T-helper 2 cell treated with Interferon-gamma antibody and Interleukin-4, amounts not matched to agents 5 μg/mL and 100 μg/mL, for 36 hours (primary cell): ENCODE results near the gene CCDC69.
"Not testable (repeated sequence)": the region's sequence is repeated elsewhere in the genome, so short reads cannot be mapped to it uniquely, and the experiment has no call there.

Source experiments
- DNase-seq: peaks from one replicate; pipeline ENCODE4 v3.0.0; 2021; ENCODE audit warnings: low spot score
- H3K27ac Mint-ChIP-seq: one replicate; pipeline ENCODE4 v1.8.0; 2021; ENCODE audit warnings: mild to moderate bottlenecking, mixed read lengths
- H3K27me3 Mint-ChIP-seq: one replicate; pipeline ENCODE4 v1.8.0; 2021; ENCODE audit warnings: low read depth, mixed read lengths
- H3K36me3 Mint-ChIP-seq: one replicate; pipeline ENCODE4 v1.8.0; 2021; ENCODE audit warnings: low read depth, mixed read lengths
- H3K4me1 Mint-ChIP-seq: one replicate; pipeline ENCODE4 v1.8.0; 2021; ENCODE audit warnings: low read depth, mixed read lengths
- H3K4me3 Mint-ChIP-seq: one replicate; pipeline ENCODE4 v1.8.0; 2022; ENCODE audit warnings: mild to moderate bottlenecking, moderate library complexity, mixed read lengths
- H3K9me3 Mint-ChIP-seq: one replicate; pipeline ENCODE4 v1.8.0; 2021; ENCODE audit warnings: mixed read lengths

The CCDC69 gene, protein sequence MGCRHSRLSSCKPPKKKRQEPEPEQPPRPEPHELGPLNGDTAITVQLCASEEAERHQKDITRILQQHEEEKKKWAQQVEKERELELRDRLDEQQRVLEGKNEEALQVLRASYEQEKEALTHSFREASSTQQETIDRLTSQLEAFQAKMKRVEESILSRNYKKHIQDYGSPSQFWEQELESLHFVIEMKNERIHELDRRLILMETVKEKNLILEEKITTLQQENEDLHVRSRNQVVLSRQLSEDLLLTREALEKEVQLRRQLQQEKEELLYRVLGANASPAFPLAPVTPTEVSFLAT

DNA sequence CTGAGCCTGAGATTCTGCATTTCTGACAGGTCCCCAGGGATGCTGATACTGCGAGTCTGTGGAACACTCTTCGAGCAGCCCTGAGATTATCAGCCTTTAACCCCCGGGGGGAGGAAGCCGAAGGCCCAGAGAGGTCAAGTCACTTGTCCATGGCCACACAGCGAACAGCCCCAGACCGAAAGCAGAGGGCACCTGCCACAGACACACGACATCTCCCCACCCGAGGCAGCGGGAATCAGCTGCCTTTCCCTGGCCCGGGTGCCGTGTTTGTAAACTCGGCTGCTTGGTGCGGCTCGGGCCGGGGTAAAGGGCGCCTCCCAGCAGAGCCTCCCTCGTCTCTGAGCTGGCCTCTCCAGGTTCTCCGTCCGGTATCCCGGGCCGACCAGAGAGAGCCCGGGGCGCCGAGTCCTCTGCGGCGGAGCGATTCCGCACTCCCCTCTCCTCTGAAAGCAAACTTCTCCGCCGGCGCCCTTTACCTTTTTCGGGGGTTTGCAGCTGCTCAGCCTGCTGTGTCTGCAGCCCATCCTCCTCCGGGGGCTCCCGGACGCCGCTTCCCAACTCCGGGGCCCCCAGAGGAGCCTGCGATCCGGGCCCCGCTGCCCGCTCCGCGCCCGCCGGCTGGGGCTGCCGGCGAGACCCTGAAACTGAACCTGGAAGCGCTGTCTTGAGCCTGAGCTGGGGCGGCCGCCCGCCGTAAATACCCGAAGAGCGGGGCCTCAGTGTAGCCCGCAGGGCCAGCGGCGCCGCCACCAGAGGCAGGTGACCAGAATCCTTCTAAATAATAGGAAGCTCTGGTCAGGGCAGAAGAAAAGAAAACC lies at the start of gene CCDC69:
TSS of gene CCDC69 (minus strand) at position 646 of the 818 bp plus-strand sequence. CDS start at position 524, 122 bp downstream.
- peak; percentile 65 for DNase-seq
- Mint-ChIP-seq H3K9me3 (no peaks in the 10 kb centered on the region), H3K27me3 (no peaks in the 10 kb centered on the region), H3K36me3 (peaks cover 26% of the 10 kb centered on the region), H3K4me3 (peak within 1 kb of the TSS; percentile 83), H3K27ac (peak within 1 kb of the TSS; percentile 86), H3K4me1 (peaks cover 47% of the 10 kb centered on the region)

DNA sequence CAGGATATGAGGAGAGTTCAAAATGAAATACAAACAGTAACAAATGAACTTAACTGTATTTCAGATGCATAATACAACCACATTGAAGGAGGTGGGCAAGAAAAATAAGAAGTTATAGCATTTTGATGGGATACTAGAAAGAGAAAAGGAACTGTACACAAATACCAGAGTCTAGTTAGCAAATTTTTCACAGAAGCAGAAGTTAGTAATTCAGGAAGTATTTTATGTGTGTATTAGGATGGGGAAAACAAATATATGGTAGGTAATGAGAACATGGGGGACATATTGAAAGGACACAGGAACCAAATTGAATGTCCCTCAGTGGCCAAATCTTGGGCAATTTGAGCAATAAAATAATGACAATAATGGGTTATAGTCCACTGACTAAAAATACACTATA lies 47.4 kb upstream of the CCDC69 start:
- Mint-ChIP-seq H3K27ac (no peak overlapping the region), H3K4me3 (no peak overlapping the region), H3K9me3 (no peaks in the 10 kb centered on the region), H3K27me3 (peaks cover 3% of the 10 kb centered on the region), H3K36me3 (peaks cover 12% of the 10 kb centered on the region), H3K4me1 (no peaks in the 10 kb centered on the region)
- DNase-seq, result no peak

DNA sequence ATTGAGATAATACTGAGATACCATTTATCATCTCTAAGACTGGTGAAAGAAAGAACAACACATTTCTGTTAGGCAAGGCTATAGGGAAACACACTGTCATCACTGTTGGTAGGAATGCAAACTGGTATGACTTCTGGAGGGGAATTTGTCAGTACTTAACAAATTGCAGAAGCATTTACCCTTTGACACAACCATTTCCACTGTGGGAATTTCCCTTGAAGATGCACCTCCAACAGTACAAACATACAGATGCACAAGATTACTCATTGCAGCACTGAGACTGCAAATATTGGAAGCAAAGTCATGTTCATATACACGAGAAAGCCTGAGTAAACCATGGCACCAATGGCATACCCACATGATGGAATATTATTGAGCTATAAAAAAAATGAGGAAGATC lies 46.7 kb upstream of the CCDC69 start:
- Mint-ChIP-seq H3K27ac (no peak overlapping the region), H3K9me3 (no peaks in the 10 kb centered on the region), H3K4me3 (no peak overlapping the region), H3K27me3 (no peaks in the 10 kb centered on the region), H3K4me1 (no peaks in the 10 kb centered on the region), H3K36me3 (peaks cover 13% of the 10 kb centered on the region)
- DNase-seq, result peak; percentile 39

DNA sequence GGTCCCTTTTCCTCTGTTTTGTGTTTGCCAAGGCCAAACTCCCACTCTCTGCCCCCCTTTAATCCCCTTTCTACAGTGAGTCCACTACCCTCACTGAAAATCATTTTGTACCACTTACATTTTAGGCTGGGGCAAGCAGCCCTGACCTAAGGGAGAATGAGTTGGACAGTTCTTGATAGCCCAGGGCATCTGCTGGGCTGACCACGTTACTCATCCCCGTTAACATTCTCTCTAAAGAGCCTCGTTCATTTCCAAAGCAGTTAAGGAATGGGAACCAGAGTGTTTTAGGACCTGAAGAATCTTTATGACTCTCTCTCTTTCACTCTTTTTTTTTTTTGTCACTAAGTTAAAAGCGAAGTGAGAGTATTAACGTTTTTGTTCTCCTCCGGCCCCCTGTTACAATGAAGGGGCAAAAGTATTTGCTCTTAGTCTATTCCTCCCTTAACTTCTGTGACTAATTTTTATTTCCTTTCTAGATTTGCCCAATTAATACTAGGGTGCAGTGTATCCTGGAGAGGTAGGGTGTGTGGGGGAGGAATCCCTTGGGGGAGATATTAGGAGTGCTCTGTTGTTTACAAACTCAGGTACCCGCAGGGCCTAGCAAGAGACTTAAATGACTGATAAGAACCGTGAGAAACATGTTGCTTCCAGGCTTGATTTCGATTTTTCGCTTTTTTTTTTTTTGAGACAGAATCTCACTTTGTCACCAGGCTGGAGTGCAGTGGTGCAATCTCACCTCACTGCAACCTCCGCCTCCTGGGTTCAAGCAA lies 43.8 kb upstream of the CCDC69 start:
- H3K4me3 Mint-ChIP-seq, result no peak overlapping the region
- H3K27me3 Mint-ChIP-seq, result no peaks in the 10 kb centered on the region
- peaks cover 12% of the 10 kb centered on the region for H3K4me1 Mint-ChIP-seq
- no peak for DNase-seq
- H3K36me3 Mint-ChIP-seq, result peaks cover 25% of the 10 kb centered on the region
- no peaks in the 10 kb centered on the region for H3K9me3 Mint-ChIP-seq
- no peak overlapping the region for H3K27ac Mint-ChIP-seq

DNA sequence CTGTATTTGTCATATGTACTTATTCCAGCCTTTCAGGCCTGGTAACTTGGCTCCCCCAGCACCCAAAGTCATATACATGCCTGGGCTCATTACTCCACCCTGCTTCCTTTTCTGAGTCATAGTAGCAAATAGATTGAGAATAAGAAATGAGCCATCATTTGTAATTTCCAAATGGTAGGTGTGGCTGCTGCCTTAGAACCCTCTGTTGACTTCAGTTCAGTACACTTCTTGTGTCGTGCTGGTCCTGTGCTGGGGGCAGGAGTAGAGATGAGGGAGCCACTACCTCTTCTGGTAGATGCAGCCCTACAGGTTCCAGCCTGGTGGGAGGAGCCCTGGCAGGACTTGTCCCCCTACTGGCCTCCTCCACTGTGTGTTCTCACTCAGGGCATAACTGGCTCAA lies 40.2 kb upstream of the CCDC69 start:
- peak overlapping the region; percentile 62 for H3K27ac Mint-ChIP-seq
- DNase-seq, result peak; percentile 24
- peaks cover 12% of the 10 kb centered on the region for H3K4me1 Mint-ChIP-seq
- H3K4me3 Mint-ChIP-seq, result no peak overlapping the region
- no peaks in the 10 kb centered on the region for H3K9me3 Mint-ChIP-seq
- peaks cover 29% of the 10 kb centered on the region for H3K36me3 Mint-ChIP-seq
- no peaks in the 10 kb centered on the region for H3K27me3 Mint-ChIP-seq

DNA sequence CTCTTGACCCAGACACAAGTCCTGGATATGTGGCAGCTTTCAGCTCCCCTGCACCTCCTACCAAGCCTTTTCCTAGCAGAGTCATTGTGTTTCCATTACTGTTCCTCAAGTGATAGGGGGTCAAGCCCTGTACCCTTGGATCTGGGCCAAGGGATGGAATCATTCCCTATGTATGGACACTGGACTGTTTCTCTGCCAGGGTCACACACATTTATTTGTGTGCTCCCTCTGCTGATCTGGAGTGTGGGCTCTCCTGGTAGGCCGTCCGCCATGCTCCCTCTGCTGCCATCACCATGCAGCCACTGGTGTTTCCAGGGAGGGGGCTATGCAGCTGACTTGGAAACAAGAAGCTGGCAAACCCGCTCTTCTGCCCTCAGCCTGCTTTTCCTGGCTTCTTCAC lies 38.6 kb upstream of the CCDC69 start:
- H3K4me3 Mint-ChIP-seq, result no peak overlapping the region
- H3K27me3 Mint-ChIP-seq, result no peaks in the 10 kb centered on the region
- H3K4me1 Mint-ChIP-seq, result peaks cover 16% of the 10 kb centered on the region
- H3K36me3 Mint-ChIP-seq, result peaks cover 24% of the 10 kb centered on the region
- H3K9me3 Mint-ChIP-seq, result no peaks in the 10 kb centered on the region
- DNase-seq, result no peak
- H3K27ac Mint-ChIP-seq, result no peak overlapping the region

DNA sequence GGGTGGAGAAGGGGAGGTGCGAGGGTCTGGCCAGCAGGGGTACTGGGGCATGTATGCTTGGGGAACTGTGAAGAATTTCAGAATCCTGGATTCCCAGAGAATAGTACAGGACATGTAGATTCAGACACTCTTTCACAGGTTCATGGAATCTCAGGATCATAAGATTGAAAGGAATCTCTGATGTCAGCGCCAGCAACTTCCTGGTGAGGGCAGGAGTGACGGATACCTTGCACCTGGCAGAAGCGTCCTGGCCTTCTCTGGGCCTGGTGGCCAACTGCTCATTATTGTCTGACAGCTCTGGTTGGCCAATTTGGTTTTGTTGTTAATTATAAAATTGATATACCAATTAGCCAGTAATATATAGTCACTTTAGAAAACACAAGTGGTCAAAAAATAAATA lies 36.0 kb upstream of the CCDC69 start:
- Mint-ChIP-seq H3K4me1 (peaks cover 30% of the 10 kb centered on the region), H3K27me3 (no peaks in the 10 kb centered on the region), H3K9me3 (no peaks in the 10 kb centered on the region), H3K27ac (no peak overlapping the region), H3K4me3 (no peak overlapping the region), H3K36me3 (peaks cover 15% of the 10 kb centered on the region)
- no peak for DNase-seq

DNA sequence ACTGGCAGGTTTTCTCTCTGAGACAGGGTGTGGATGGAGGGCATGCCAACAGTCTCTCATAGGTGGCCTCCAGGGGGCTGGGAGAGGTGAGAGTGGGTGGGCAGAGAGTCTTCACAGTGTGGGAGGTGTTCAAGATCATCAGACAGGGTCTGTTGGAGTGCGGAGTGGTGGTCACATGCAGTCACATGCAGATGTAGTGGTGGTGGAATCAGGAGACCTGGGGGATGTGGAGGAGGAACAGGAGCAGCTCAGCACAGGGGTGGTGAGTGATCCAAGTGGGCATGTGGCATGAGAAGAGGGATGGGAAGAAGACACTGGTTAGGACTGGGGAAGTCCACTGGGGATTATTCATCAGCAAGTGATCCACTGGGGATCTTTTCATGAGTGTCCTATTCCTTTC lies 34.9 kb upstream of the CCDC69 start:
- Mint-ChIP-seq H3K36me3 (peaks cover 11% of the 10 kb centered on the region), H3K4me3 (no peak overlapping the region), H3K9me3 (no peaks in the 10 kb centered on the region), H3K4me1 (peaks cover 32% of the 10 kb centered on the region), H3K27me3 (no peaks in the 10 kb centered on the region), H3K27ac (no peak overlapping the region)
- no peak for DNase-seq

DNA sequence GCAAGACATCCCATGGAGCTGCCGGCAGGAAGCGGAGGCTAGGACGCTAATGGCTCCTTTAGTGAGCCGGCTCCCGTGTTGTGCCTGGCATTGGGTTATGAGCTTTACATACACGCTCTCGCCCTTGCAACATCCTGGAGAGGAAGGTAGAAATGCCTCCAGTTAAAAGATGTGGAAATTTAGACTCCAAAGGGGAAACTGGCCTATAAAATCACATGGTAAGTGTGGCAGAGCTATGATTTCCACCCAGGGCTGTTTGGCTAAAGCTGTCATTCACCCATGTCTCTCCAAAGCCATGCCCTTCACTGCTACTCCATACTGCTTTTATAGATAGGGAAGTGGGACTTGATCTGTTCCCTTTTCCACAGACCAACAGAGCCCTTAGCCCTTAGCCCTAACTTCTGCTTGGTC lies 34.3 kb upstream of the CCDC69 start:
- Mint-ChIP-seq H3K4me3 (no peak overlapping the region), H3K4me1 (peaks cover 32% of the 10 kb centered on the region), H3K9me3 (no peaks in the 10 kb centered on the region), H3K36me3 (peaks cover 6% of the 10 kb centered on the region), H3K27me3 (no peaks in the 10 kb centered on the region), H3K27ac (no peak overlapping the region)
- DNase-seq, result no peak

DNA sequence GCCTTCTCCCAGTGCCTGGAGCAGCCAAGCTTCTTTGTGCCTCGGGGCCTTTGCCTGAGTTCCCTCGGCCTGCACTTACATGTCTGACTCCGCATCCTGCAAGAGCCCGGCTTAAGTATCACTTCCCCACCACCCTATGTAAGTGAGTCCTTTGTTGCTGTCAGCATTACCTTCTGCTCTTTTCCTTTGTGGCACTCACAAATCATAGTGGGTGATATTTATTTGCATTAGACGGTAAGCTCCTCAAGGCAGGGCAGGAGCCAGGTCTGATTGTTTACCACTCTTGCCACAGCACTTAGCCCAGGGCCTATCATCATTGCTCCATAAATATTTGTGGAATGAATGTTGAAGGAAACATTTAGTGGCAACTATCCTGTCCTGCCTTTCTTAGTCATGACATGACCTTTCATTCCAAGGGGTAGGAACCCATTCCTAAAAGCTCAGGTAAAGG lies 33.9 kb upstream of the CCDC69 start:
- H3K9me3 Mint-ChIP-seq, result no peaks in the 10 kb centered on the region
- H3K4me3 Mint-ChIP-seq, result no peak overlapping the region
- DNase-seq, result no peak
- no peak overlapping the region for H3K27ac Mint-ChIP-seq
- H3K4me1 Mint-ChIP-seq, result peaks cover 32% of the 10 kb centered on the region
- peaks cover 4% of the 10 kb centered on the region for H3K36me3 Mint-ChIP-seq
- no peaks in the 10 kb centered on the region for H3K27me3 Mint-ChIP-seq

DNA sequence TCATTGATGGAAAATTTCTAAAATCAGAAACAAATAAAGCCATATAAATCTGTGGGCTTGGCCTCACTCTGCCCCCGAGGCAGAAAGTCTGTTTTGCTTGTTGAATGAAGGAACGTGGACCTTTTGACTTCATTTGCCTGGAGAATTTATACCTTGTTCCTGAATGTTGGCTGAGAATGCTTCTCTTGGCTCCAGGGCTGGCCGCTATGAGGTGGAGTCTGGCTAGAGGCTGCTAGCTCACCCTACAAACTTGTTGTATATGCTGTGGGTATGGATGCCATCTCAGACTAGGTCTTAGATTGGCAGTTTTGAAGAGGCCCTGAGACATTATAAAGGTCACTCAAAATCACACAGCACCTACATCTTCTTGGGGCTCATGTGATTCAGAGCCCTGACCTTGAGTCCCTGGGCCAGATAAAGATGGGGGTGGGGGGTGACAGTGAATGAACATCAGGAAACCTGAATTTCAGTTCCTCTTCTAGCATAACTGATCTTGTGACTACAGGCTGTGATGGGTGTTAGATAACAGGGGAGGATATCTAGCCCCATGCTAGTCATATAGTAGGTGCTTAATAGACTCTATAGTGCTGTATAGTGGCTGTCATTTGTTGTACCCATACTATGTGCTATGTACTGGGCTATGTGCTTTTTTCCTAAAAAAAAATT lies 31.9 kb upstream of the CCDC69 start:
- Mint-ChIP-seq H3K36me3 (no peaks in the 10 kb centered on the region), H3K27ac (no peak overlapping the region), H3K4me3 (peak overlapping the region; percentile 31), H3K27me3 (no peaks in the 10 kb centered on the region), H3K9me3 (no peaks in the 10 kb centered on the region), H3K4me1 (peaks cover 47% of the 10 kb centered on the region)
- DNase-seq, result no peak

DNA sequence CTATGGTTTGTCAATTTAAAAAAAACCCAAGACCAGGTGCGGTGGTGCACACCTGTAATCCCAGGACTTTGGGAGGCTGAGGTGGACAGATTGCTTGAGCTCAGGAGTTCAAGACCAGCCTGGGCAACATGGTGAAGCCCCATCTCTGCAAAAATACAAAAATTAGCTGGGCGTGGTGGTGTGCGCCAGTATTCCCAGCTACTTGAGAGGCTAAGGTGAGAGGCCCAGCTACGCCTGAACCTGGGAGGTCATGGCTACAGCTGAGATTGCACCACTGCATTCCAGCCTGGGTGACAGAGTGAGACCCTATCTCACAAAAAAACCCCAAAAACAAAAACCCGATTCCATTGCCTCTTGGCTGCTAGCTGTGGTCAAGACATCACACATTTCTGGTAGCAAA lies 31.1 kb upstream of the CCDC69 start:
- not testable (repeated sequence) for H3K9me3 Mint-ChIP-seq, DNase-seq, H3K27me3 Mint-ChIP-seq, H3K4me3 Mint-ChIP-seq, H3K36me3 Mint-ChIP-seq, H3K27ac Mint-ChIP-seq
- peaks cover 51% of the 10 kb centered on the region for H3K4me1 Mint-ChIP-seq

DNA sequence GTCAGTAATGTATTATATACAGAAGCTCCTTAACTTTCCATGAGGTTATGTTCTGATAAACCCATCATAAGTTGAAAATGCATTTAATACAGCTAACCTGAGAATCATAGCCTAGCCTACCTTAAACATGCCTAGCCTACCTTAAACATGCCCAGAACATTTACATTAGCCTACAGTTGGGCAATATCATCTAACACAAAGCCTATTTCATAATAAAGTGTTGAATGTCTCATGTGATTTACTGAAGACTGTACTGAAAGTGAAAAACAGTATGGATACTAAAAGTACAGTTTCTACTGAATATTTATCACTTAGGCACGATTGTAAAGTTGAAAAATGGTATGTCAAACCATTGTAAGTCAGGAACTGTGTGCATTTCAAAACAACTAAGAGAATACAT lies 30.7 kb upstream of the CCDC69 start:
- H3K27ac Mint-ChIP-seq, result no peak overlapping the region
- no peaks in the 10 kb centered on the region for H3K9me3 Mint-ChIP-seq
- peaks cover 51% of the 10 kb centered on the region for H3K4me1 Mint-ChIP-seq
- no peak overlapping the region for H3K4me3 Mint-ChIP-seq
- no peaks in the 10 kb centered on the region for H3K27me3 Mint-ChIP-seq
- no peaks in the 10 kb centered on the region for H3K36me3 Mint-ChIP-seq
- no peak for DNase-seq
